HG03135 (cell line): ENCODE results near the gene DNAAF5.

Experiments
- ATAC-seq: cut with Tn5 transposase; IDR thresholded peaks from one replicate; pipeline ENCODE4 v1.9.1; 2021; ENCODE audit warnings: mild to moderate bottlenecking, moderate library complexity; ENCODE audit not compliant: unreplicated experiment

The DNAAF5 gene

GRCh38 chr7:831596-832166 is 105.2 kb downstream of the DNAAF5 start:
- ATAC-seq, result peak; percentile 68

GRCh38 chr7:832167-832967 is 105.9 kb downstream of the DNAAF5 start, which contains the start of gene SUN1:
SUN1 (plus strand) TSS chr7:832476; CDS start chr7:832525, 49 bp downstream.
- ATAC-seq, result peak; percentile 52

- no peak for ATAC-seq
Measured at GRCh38 chr7:832968-833424, 106.5 kb downstream of the DNAAF5 start.

GRCh38 chr7:833601-834258 is 107.2 kb downstream of the DNAAF5 start:
- no peak for ATAC-seq

GRCh38 chr7:834277-834676 is 107.8 kb downstream of the DNAAF5 start:
- no peak for ATAC-seq

GRCh38 chr7:835021-835420 is 108.5 kb downstream of the DNAAF5 start:
- no peak for ATAC-seq

GRCh38 chr7:835485-836401 is 109.2 kb downstream of the DNAAF5 start:
- no peak for ATAC-seq
